H1 (cell line): ENCODE results near the gene ZBTB46. TPM values are rescaled to one million over a fixed set of nuclear protein-coding genes. Genes with fewer than 3 reads are reported as not detected.

Source experiments
- CTBP2 ChIP-seq: IDR thresholded peaks from 2 replicates; pipeline ENCODE4 v1.7.0; 2011; ENCODE audit warnings: borderline replicate concordance, mild to moderate bottlenecking, moderate library complexity, mixed read lengths, low read length; ENCODE audit not compliant: insufficient read depth, insufficient read length
- GABPA ChIP-seq: IDR thresholded peaks from 2 replicates; pipeline ENCODE4 v1.6.1; 2011; ENCODE audit warnings: mild to moderate bottlenecking, low read length, moderate library complexity, borderline replicate concordance; ENCODE audit not compliant: insufficient read depth
- GTF2F1 ChIP-seq: IDR thresholded peaks from 2 replicates; pipeline ENCODE4 v1.6.1; 2012; ENCODE audit warnings: low read depth, low read length, improper control_type of control experiment, borderline replicate concordance
- RAD21 ChIP-seq, 2 experiments: IDR thresholded peaks in 1 of 2; conservative IDR thresholded peaks in 1 of 2; 2 replicates each; pipeline ENCODE4 v1.6.1; 2011; ENCODE audit warnings: low read depth in 2 of 2, low read length in 2 of 2, improper control_type of control experiment in 1 of 2, inconsistent platforms in 1 of 2, mild to moderate bottlenecking in 1 of 2, moderate library complexity in 1 of 2
- SAP30 ChIP-seq: fragments of 300-600 bp; sonication (generic); IDR thresholded peaks from 2 replicates; pipeline ENCODE4 v1.7.1; 2012; ENCODE audit warnings: low read length, moderate library complexity, mild to moderate bottlenecking, inconsistent platforms; ENCODE audit not compliant: insufficient read depth, insufficient replicate concordance
- SIN3A ChIP-seq, 2 experiments: IDR thresholded peaks in 1 of 2; conservative IDR thresholded peaks in 1 of 2; 2 replicates each; pipeline ENCODE4 v1.6.1; 2011 to 2012; ENCODE audit warnings: low read length in 2 of 2, improper control_type of control experiment in 1 of 2, low read depth in 1 of 2, mild to moderate bottlenecking in 1 of 2
- polyA plus RNA-seq, 7 experiments: library from polyadenylated mRNA; depleted of rRNA in 3 of 7; stranded (reverse) in 5 of 7; unstranded in 2 of 7; fragments of >200 nt in 5 of 7; fragments of 200-250 nt in 2 of 7; gene quantifications; 1 replicate in 5 of 7; 2 replicates in 1 of 7; 4 replicates in 1 of 7; pipeline versions ENCODE4 v1.2.1 to v1.2.3, GENCODE V29; 2011 to 2013; ENCODE audit warnings: missing spikeins in 2 of 7, mixed read lengths in 2 of 7
- total RNA-seq: library from RNA; stranded (reverse); fragmentation: NEBNext Ultra II Directional; extraction: Animal tissue kit (Norgen Biotek cat#: 25700); gene quantifications from 2 replicates; pipeline ENCODE4 v1.2.1, GENCODE V29; 2021

The ZBTB46 gene
- total and polyA plus RNA-seq, 2 of the 8 experiments (the other 6 are each of a cell fraction or from before 2014, with no cell fraction given) = 6.4 to 22.4 TPM

- TF ChIP-seq GABPA = no peak
- TF ChIP-seq RAD21 (IDR thresholded peaks at IDR 0.05 in 1 of 2, conservative IDR thresholded peaks at IDR 0.05 in 1 of 2; ENCODE audit: low read depth in 2 of 2, low read length in 2 of 2) = no peak
- TF ChIP-seq SIN3A (conservative IDR thresholded peaks at IDR 0.05 in 1 of 2, IDR thresholded peaks at IDR 0.05 in 1 of 2; ENCODE audit: low read depth in 1 of 2, low read length in 2 of 2) = no peak
- TF ChIP-seq SAP30 = no peak
- TF ChIP-seq CTBP2 = no peak
- TF ChIP-seq GTF2F1 = no peak
Measured at GRCh38 chr20:63768591-63769515, 62.2 kb downstream of the ZBTB46 start (continued).
